OCI-LY7 (cell line): Measurements from ENCODE around the gene PLEKHG4B.

ENCODE experiments used
- CTCF ChIP-seq: fragments of 200-600 bp; sonication (generic); conservative IDR thresholded peaks from 2 replicates; pipeline ENCODE4 v1.5.1; 2014; ENCODE audit warnings: mild to moderate bottlenecking, antibody characterized with exemption, low read length, moderate library complexity, mixed read lengths
- EZH2phosphoT487 ChIP-seq: fragments of 200-600 bp; sonication (generic); IDR thresholded peaks from 2 replicates; pipeline ENCODE4 v1.6.1; 2018; ENCODE audit warnings: low read depth, borderline replicate concordance, mild to moderate bottlenecking, mixed run types, antibody characterized with exemption, low read length, moderate library complexity, mixed read lengths

GRCh38 chr5:161803-162110, 69.8 kb downstream of the PLEKHG4B start:
- TF ChIP-seq CTCF (no peak), EZH2phosphoT487 (no peak)
